ENCODE measurements around the gene VTI1A.
A peak's percentile ranks its signal among the peaks of the same experiment; 100 is the strongest.

Gene VTI1A

GRCh38 chr10:112680586-112680985, 233.6 kb downstream of the VTI1A start:
- in situ Hi-C loops (cut with HindIII; ENCODE audit: low pct_ligation_motif_present, low pct_unique_long_range_greater_than_20kb, low sequenced_read_pairs) = no loop called here
- no peak for DNase-seq

- DNase-seq = no peak
- in situ Hi-C loops (cut with HindIII; ENCODE audit: low pct_ligation_motif_present, low pct_unique_long_range_greater_than_20kb, low sequenced_read_pairs) = no loop called here
Measured at GRCh38 chr10:112687647-112688046, 240.6 kb downstream of the VTI1A start.

GRCh38 chr10:112689327-112690072, 242.5 kb downstream of the VTI1A start:
- peak; percentile 29 for DNase-seq
- in situ Hi-C loops (cut with HindIII; ENCODE audit: low pct_ligation_motif_present, low pct_unique_long_range_greater_than_20kb, low sequenced_read_pairs) = no loop called here

- in situ Hi-C loops (cut with HindIII; ENCODE audit: low pct_ligation_motif_present, low pct_unique_long_range_greater_than_20kb, low sequenced_read_pairs) = no loop called here
- DNase-seq = no peak
Measured at GRCh38 chr10:112695539-112695938, 248.5 kb downstream of the VTI1A start.

GRCh38 chr10:112696592-112696991, 249.6 kb downstream of the VTI1A start:
- no peak for DNase-seq
- in situ Hi-C loops (cut with HindIII; ENCODE audit: low pct_ligation_motif_present, low pct_unique_long_range_greater_than_20kb, low sequenced_read_pairs) = no loop called here

- in situ Hi-C loops (cut with HindIII; ENCODE audit: low pct_ligation_motif_present, low pct_unique_long_range_greater_than_20kb, low sequenced_read_pairs) = no loop called here
- DNase-seq = no peak
Measured at GRCh38 chr10:112698133-112698817, 251.3 kb downstream of the VTI1A start.

- DNase-seq = no peak
- in situ Hi-C loops (cut with HindIII; ENCODE audit: low pct_ligation_motif_present, low pct_unique_long_range_greater_than_20kb, low sequenced_read_pairs) = no loop called here
Measured at GRCh38 chr10:112698818-112699164, 251.8 kb downstream of the VTI1A start.

- DNase-seq = no peak
- in situ Hi-C loops (cut with HindIII; ENCODE audit: low pct_ligation_motif_present, low pct_unique_long_range_greater_than_20kb, low sequenced_read_pairs) = no loop called here
Measured at GRCh38 chr10:112700215-112700671, 253.2 kb downstream of the VTI1A start.

- no peak for DNase-seq
- in situ Hi-C loops (cut with HindIII; ENCODE audit: low pct_ligation_motif_present, low pct_unique_long_range_greater_than_20kb, low sequenced_read_pairs) = no loop called here
Measured at GRCh38 chr10:112701211-112701877, 254.3 kb downstream of the VTI1A start.

- in situ Hi-C loops (cut with HindIII; ENCODE audit: low pct_ligation_motif_present, low pct_unique_long_range_greater_than_20kb, low sequenced_read_pairs) = no loop called here
- no peak for DNase-seq
Measured at GRCh38 chr10:112701878-112702255, 254.9 kb downstream of the VTI1A start.

GRCh38 chr10:112706577-112706976, 259.6 kb downstream of the VTI1A start:
- DNase-seq = no peak
- in situ Hi-C loops (cut with HindIII; ENCODE audit: low pct_ligation_motif_present, low pct_unique_long_range_greater_than_20kb, low sequenced_read_pairs) = no loop called here

- in situ Hi-C loops (cut with HindIII; ENCODE audit: low pct_ligation_motif_present, low pct_unique_long_range_greater_than_20kb, low sequenced_read_pairs) = no loop called here
- DNase-seq = no peak
Measured at GRCh38 chr10:112708461-112708860, 261.4 kb downstream of the VTI1A start.

GRCh38 chr10:112710528-112710927, 263.5 kb downstream of the VTI1A start:
- in situ Hi-C loops (cut with HindIII; ENCODE audit: low pct_ligation_motif_present, low pct_unique_long_range_greater_than_20kb, low sequenced_read_pairs) = no loop called here
- no peak for DNase-seq

- no peak for DNase-seq
- in situ Hi-C loops (cut with HindIII; ENCODE audit: low pct_ligation_motif_present, low pct_unique_long_range_greater_than_20kb, low sequenced_read_pairs) = no loop called here
Measured at GRCh38 chr10:112711366-112711765, 264.4 kb downstream of the VTI1A start.

GRCh38 chr10:112712536-112712935, 265.5 kb downstream of the VTI1A start:
- no peak for DNase-seq

GRCh38 chr10:112713411-112713810, 266.4 kb downstream of the VTI1A start:
- in situ Hi-C loops (cut with HindIII; ENCODE audit: low pct_ligation_motif_present, low pct_unique_long_range_greater_than_20kb, low sequenced_read_pairs) = no loop called here
- no peak for DNase-seq

More at GRCh38 chr10:112712536-112712935, 265.5 kb downstream of the VTI1A start:
- in situ Hi-C loops (cut with HindIII; ENCODE audit: low pct_ligation_motif_present, low pct_unique_long_range_greater_than_20kb, low sequenced_read_pairs) = no loop called here

- in situ Hi-C loops (cut with HindIII; ENCODE audit: low pct_ligation_motif_present, low pct_unique_long_range_greater_than_20kb, low sequenced_read_pairs) = no loop called here
- no peak for DNase-seq
Measured at GRCh38 chr10:112715581-112715980, 268.6 kb downstream of the VTI1A start.

GRCh38 chr10:112716076-112716475, 269.1 kb downstream of the VTI1A start:
- DNase-seq = no peak
- in situ Hi-C loops (cut with HindIII; ENCODE audit: low pct_ligation_motif_present, low pct_unique_long_range_greater_than_20kb, low sequenced_read_pairs) = no loop called here

GRCh38 chr10:112716924-112717413, 270.0 kb downstream of the VTI1A start:
- in situ Hi-C loops (cut with HindIII; ENCODE audit: low pct_ligation_motif_present, low pct_unique_long_range_greater_than_20kb, low sequenced_read_pairs) = no loop called here
- DNase-seq = no peak

Measured in ACHN (cell line).